Activated CD8-positive, alpha-beta T cell treated with anti-CD3 and anti-CD28 coated beads, Interleukin-2, amount 10 ng/mL, durations not matched to agents 7 days and 5 days (primary cell): Measurements from ENCODE around the gene EVC. TPM values are rescaled to one million over a fixed set of nuclear protein-coding genes. Genes with fewer than 3 reads are reported as not detected.

Source experiments
- ATAC-seq: fragments of 150-1000 bp; cut with Tn5 transposase; one replicate; pipeline ENCODE4 v1.10.0; 2021; ENCODE audit warnings: moderate library complexity
- CTCF ChIA-PET: fragments of 350-600 bp; sonication (Branson Sonifier 250); formaldehyde crosslinking; loops from one replicate; lab custom pipeline; 2021; ENCODE audit warnings: antibody characterized with exemption; lab: Charles Lee
- POLR2A ChIA-PET: fragments of 350-600 bp; sonication (Branson Sonifier 250); formaldehyde crosslinking; loops from one replicate; lab custom pipeline; 2021; ENCODE audit warnings: antibody characterized with exemption; lab: Charles Lee
- DNase-seq: peaks from one replicate; pipeline ENCODE4 v3.0.0-alpha.2; 2020
- H3K27ac Mint-ChIP-seq: one replicate; pipeline ENCODE4 v1.8.0; 2021; ENCODE audit warnings: mild to moderate bottlenecking, mixed read lengths
- H3K27me3 Mint-ChIP-seq: one replicate; pipeline ENCODE4 v1.8.0; 2021; ENCODE audit warnings: low read depth, mixed read lengths
- H3K36me3 Mint-ChIP-seq: one replicate; pipeline ENCODE4 v1.8.0; 2021; ENCODE audit warnings: low read depth, mixed read lengths
- H3K4me1 Mint-ChIP-seq: one replicate; pipeline ENCODE4 v1.8.0; 2021; ENCODE audit warnings: low read depth, mixed read lengths
- H3K4me3 Mint-ChIP-seq: one replicate; pipeline ENCODE4 v1.8.0; 2021; ENCODE audit warnings: mild to moderate bottlenecking, mixed read lengths
- H3K9me3 Mint-ChIP-seq: one replicate; pipeline ENCODE4 v1.8.0; 2022; ENCODE audit warnings: mixed read lengths; ENCODE audit not compliant: insufficient read depth
- total RNA-seq, 2 experiments: library from RNA; stranded (reverse); gene quantifications; one replicate each; pipeline ENCODE4 v1.2.3, GENCODE V29; 2021

EVC gene
- total RNA-seq, 2 experiments from 2014 or later, result 1.7 to 1.9 TPM

DNA sequence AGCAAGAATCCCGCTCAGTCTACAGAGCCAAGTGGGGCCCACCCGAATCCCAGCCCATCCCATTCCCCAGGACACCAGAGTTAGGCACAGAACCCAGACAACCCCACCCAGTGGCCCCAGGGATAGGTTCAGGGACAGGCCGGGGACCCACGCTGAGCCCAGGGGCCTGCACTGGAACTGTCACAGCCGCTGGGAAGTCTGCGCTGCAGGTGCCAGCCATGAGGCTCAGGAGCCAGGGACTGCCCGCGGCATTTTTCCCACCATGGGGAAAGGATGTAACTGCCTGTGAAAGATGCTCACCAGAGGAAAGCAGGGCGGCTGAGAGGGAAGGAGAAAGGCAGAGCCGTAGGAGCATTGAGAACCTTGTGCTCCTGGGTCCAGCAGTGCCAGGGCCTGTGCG, 14.7 kb upstream of the EVC start:
- no peaks in the 10 kb centered on the region for H3K36me3 Mint-ChIP-seq
- H3K27me3 Mint-ChIP-seq, result no peaks in the 10 kb centered on the region
- no peak overlapping the region for H3K27ac Mint-ChIP-seq
- ChIA-PET POLR2A (no interaction called here), CTCF (no interaction called here)
- DNase-seq (no peak), ATAC-seq (no peak)
- no peaks in the 10 kb centered on the region for H3K9me3 Mint-ChIP-seq
- H3K4me3 Mint-ChIP-seq, result no peak overlapping the region
- H3K4me1 Mint-ChIP-seq, result no peaks in the 10 kb centered on the region

GRCh38 chr4:5700459-5700858, 10.5 kb upstream of the EVC start:
- no peaks in the 10 kb centered on the region for H3K36me3 Mint-ChIP-seq
- no peaks in the 10 kb centered on the region for H3K27me3 Mint-ChIP-seq
- no peak overlapping the region for H3K4me3 Mint-ChIP-seq
- ChIA-PET POLR2A (no interaction called here), CTCF (no interaction called here)
- no peaks in the 10 kb centered on the region for H3K4me1 Mint-ChIP-seq
- no peaks in the 10 kb centered on the region for H3K9me3 Mint-ChIP-seq
- DNase-seq (no peak), ATAC-seq (no peak)
- H3K27ac Mint-ChIP-seq, result no peak overlapping the region

DNA sequence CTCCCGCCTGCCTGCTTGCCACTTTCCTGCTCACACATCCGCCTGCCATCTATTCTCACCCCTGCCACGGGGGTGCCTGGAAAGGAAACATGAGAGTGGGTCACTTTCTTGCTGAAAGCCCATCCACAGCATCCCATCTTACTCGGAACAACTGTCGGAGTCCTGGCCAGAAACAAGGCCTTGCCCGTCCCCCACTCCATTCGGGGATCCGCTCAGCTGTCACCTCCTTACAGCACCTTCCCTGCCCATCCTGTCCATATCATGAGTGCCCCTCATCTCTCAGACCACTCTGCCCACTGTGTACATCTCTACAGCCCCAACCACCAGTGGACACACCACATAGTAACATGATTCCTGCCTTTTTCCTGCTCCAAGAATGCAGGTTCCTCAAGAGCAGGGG, 9.0 kb upstream of the EVC start:
- no peaks in the 10 kb centered on the region for H3K9me3 Mint-ChIP-seq
- no peaks in the 10 kb centered on the region for H3K36me3 Mint-ChIP-seq
- no peak overlapping the region for H3K4me3 Mint-ChIP-seq
- H3K27ac Mint-ChIP-seq, result no peak overlapping the region
- H3K4me1 Mint-ChIP-seq, result peaks cover under 1% of the 10 kb centered on the region
- ChIA-PET POLR2A (no interaction called here), CTCF (no interaction called here)
- no peak for DNase-seq
- ATAC-seq, result no peak
- H3K27me3 Mint-ChIP-seq, result peaks cover 2% of the 10 kb centered on the region

DNA sequence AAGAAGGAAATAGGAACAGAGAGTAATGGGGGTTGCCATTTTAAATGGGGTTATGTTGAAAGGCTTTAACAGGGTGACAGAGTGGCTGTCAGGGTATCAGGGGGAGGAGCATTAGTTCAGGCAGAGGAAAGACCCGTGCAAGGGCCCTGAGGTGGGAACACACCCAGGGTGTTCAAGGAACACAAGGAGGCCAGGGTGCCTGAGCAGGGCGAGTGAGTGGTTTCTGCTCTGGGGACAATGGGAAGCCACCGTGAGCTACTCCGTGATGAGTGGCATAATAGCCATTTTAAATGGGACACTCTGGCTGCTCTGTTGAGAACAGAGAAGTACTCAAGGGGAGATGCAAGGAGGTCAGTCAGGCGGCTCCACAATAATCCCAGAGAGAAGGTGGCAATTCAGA, 7.2 kb upstream of the EVC start:
- no peaks in the 10 kb centered on the region for H3K9me3 Mint-ChIP-seq
- DNase-seq, result no peak
- no peak overlapping the region for H3K4me3 Mint-ChIP-seq
- peaks cover 3% of the 10 kb centered on the region for H3K36me3 Mint-ChIP-seq
- peaks cover 12% of the 10 kb centered on the region for H3K27me3 Mint-ChIP-seq
- ChIA-PET POLR2A (no interaction called here), CTCF (no interaction called here)
- H3K27ac Mint-ChIP-seq, result no peak overlapping the region
- peaks cover 6% of the 10 kb centered on the region for H3K4me1 Mint-ChIP-seq
- ATAC-seq, result no peak

DNA sequence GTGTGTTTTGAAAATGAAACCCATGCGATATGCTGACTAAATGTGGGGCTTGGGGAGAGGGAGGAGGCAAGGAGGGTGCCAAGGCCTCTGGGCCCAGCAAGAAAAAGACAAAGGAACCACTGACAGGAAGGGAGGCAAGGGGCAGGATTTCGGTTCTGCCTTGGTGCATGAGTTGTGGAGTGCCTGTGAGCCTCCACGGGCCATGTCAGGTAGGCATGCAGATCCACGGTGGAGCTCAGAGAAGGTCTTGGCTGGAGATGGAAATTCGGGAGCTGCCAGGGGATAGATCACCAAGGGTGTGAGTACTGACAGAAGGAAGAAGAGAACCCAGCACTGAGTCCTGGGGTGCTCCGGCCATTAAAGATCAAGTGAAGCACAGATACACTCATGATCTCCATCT, 6.7 kb upstream of the EVC start:
- no peak overlapping the region for H3K4me3 Mint-ChIP-seq
- DNase-seq, result no peak
- ChIA-PET CTCF (no interaction called here), POLR2A (no interaction called here)
- no peak for ATAC-seq
- no peak overlapping the region for H3K27ac Mint-ChIP-seq
- peaks cover 6% of the 10 kb centered on the region for H3K4me1 Mint-ChIP-seq
- peaks cover 3% of the 10 kb centered on the region for H3K36me3 Mint-ChIP-seq
- H3K9me3 Mint-ChIP-seq, result no peaks in the 10 kb centered on the region
- H3K27me3 Mint-ChIP-seq, result peaks cover 12% of the 10 kb centered on the region

DNA sequence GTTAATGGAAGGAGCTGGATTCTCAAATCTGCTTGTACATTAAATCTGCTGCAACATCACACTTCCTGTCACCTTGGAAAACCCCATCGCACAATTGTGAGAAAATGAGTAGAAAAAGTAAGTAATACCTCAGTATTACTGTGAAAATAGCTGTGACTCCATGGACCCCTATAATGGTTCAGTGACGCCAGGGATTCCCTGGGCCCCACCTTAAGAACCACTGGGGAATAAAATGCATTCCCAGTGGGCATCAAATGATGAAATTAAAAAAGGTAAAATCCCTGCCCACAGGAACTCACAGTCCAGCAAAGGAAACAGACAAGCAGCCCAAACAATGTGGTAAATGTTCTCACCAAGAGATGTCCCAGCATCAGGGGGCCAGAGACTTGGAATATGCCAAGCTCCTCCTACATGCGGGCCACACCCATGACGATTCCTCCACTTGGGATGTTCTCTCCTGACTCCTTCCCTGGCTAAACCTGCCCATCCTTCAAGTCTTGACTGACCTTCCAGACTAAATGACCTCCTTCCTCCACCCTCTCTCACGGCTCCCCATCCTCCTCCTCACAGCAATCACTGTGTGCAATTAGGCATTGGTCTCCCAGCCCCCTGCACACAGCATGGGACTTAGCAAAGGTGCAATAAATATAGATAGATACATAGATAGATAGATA, 5.2 kb upstream of the EVC start:
- H3K27ac Mint-ChIP-seq, result no peak overlapping the region
- ChIA-PET CTCF (no interaction called here), POLR2A (no interaction called here)
- no peak for DNase-seq
- ATAC-seq, result no peak
- H3K9me3 Mint-ChIP-seq, result no peaks in the 10 kb centered on the region
- peaks cover 24% of the 10 kb centered on the region for H3K27me3 Mint-ChIP-seq
- peaks cover 3% of the 10 kb centered on the region for H3K36me3 Mint-ChIP-seq
- H3K4me1 Mint-ChIP-seq, result peaks cover 6% of the 10 kb centered on the region
- H3K4me3 Mint-ChIP-seq, result no peak overlapping the region

DNA sequence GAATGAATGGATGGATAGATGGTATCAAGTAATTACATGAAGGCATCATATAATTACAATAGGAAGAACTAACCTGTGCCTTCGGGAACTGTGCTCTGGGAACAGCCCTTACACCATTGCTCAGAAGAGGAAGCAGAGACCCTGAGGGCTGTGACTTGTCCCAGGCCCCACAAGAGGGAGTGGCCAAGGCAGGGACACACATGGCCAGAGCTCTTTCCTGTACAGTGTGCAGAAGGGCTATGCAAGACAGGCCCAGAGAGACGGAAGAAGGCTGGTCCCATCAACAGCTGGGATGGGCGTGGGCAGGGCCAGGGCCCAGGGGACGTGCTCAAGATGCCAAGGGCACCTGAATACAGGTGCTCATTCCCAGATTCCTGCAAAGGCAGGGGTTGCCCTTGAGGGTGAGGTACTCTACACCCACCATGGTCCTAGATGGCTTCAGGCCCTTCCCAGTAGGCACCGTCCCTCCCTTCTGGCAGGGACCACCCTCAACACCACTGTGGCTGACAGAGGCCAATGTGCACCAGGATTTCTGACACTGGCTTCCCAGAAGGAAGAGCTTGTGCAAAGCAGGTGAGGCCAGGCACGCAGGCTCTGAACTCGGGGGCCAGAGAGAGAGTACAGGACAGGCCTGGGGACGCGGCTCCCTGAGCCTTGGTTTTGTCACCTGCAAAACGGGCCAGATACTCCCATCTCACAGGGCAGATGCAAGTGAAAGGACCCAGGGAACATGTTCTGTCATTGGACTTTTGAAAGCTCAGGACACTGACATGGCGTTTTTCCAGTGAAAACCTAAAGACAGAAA, 4.3 kb upstream of the EVC start:
- H3K27ac Mint-ChIP-seq, result no peak overlapping the region
- ATAC-seq (no peak), DNase-seq (no peak)
- ChIA-PET CTCF (no interaction called here), POLR2A (no interaction called here)
- peaks cover 27% of the 10 kb centered on the region for H3K27me3 Mint-ChIP-seq
- no peaks in the 10 kb centered on the region for H3K9me3 Mint-ChIP-seq
- H3K4me3 Mint-ChIP-seq, result no peak overlapping the region
- peaks cover 3% of the 10 kb centered on the region for H3K36me3 Mint-ChIP-seq
- H3K4me1 Mint-ChIP-seq, result peaks cover 6% of the 10 kb centered on the region

GRCh38 chr4:5707366-5707765, 3.6 kb upstream of the EVC start:
- POLR2A ChIA-PET, result no interaction called here
- H3K4me3 Mint-ChIP-seq, result peak overlapping the region; percentile 51
- H3K4me1 Mint-ChIP-seq, result peaks cover 6% of the 10 kb centered on the region
- no peaks in the 10 kb centered on the region for H3K9me3 Mint-ChIP-seq
- no peak overlapping the region for H3K27ac Mint-ChIP-seq
- H3K36me3 Mint-ChIP-seq, result peaks cover 3% of the 10 kb centered on the region
- DNase-seq, result no peak
- CTCF ChIA-PET, result no interaction called here
- no peak for ATAC-seq
- H3K27me3 Mint-ChIP-seq, result peaks cover 34% of the 10 kb centered on the region

DNA sequence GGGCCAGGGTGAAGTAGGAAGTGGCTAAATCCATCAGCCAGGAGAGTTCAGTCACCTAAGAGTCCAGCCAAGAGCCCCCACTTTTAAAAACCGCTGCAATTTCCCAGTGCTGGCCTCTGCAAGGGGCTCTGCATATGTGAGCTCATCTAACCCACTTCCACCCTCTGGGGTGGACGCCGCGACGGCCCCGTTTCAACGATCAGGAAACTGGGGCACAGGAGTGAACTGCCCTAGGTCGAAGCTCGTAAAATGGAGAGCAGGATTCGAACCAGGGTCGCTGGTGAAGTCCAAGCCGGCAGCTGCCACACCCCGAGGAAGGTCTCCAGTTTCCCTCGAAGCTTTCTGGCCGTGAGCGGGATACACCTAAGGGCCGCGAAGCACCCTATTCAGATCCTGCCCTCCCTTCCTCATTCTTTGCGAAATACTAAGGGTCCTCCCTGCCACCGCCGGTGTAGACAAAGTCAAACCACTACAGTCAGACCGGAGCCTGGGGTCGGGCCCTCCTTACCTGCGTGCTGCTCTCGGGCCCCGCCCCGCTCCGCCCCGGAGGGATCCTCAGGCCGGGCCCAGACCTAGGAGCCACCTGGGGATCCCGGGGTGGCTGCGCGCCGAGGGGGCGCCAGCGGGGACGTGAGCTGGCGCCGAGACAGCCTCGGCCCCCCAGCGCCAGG, 3.1 kb upstream of the EVC start:
- ChIA-PET CTCF (no interaction called here), POLR2A (no interaction called here)
- DNase-seq, result no peak
- H3K27ac Mint-ChIP-seq, result no peak overlapping the region
- H3K9me3 Mint-ChIP-seq, result no peaks in the 10 kb centered on the region
- peaks cover 6% of the 10 kb centered on the region for H3K4me1 Mint-ChIP-seq
- ATAC-seq, result peak; percentile 40
- peak overlapping the region; percentile 51 for H3K4me3 Mint-ChIP-seq
- H3K36me3 Mint-ChIP-seq, result peaks cover 3% of the 10 kb centered on the region
- H3K27me3 Mint-ChIP-seq, result peaks cover 38% of the 10 kb centered on the region

- Mint-ChIP-seq H3K27me3 (peaks cover 38% of the 10 kb centered on the region), H3K4me1 (peaks cover 6% of the 10 kb centered on the region)
- CTCF ChIA-PET, result no interaction called here
Observed at GRCh38 chr4:5708449-5709206, 2.4 kb upstream of the EVC start, which contains the start of gene EVC2. Gene EVC2 (minus strand): TSS chr4:5708559. CDS start chr4:5708513, 46 bp downstream.

DNA sequence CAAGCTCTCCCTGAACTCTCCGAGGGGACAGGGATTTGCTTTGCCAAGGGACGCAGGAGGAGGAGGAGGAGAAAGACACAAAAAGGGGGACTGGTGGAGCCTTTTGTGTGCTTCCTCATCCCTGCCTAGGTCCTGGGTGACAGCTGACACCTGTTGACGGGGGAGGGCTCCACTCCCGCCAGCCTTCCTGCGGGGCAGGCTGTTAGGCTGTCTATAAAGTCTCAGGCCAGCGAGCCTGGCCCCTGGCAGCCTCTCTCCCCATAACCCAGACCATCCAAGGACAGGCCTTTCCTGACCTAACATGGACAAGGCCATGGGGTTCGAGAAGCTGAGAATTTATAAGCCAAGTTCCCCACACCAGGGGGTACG, 1.8 kb upstream of the EVC start:
- peaks cover 40% of the 10 kb centered on the region for H3K27me3 Mint-ChIP-seq
- no peaks in the 10 kb centered on the region for H3K9me3 Mint-ChIP-seq
- DNase-seq, result no peak
- H3K4me1 Mint-ChIP-seq, result peaks cover 6% of the 10 kb centered on the region
- no peak overlapping the region for H3K27ac Mint-ChIP-seq
- POLR2A ChIA-PET, result no interaction called here
- H3K4me3 Mint-ChIP-seq, result no peak overlapping the region
- no peak for ATAC-seq
- CTCF ChIA-PET, result no interaction called here
- peaks cover 3% of the 10 kb centered on the region for H3K36me3 Mint-ChIP-seq

More at GRCh38 chr4:5708449-5709206, 2.4 kb upstream of the EVC start, which contains the start of gene EVC2:
- DNase-seq (peak; percentile 41), ATAC-seq (peak; percentile 41)
- Mint-ChIP-seq H3K4me3 (peak within 1 kb of the TSS; percentile 51), H3K36me3 (peaks cover 3% of the 10 kb centered on the region), H3K9me3 (no peaks in the 10 kb centered on the region), H3K27ac (no peak within 1 kb of the TSS)
- POLR2A ChIA-PET, result no interaction called here
